DMS153 treated with DMSO at 0.1 percent for 48 hours (cell line): ENCODE data around the gene GOLGA1.
"Not testable (repeated sequence)": the region's sequence is repeated elsewhere in the genome, so short reads cannot be mapped to it uniquely, and the experiment has no call there.

ENCODE experiments used
- DNase-seq: peaks from one replicate; lab custom pipeline; 2025; ENCODE audit not compliant: unreplicated experiment; lab: John Stamatoyannopoulos, UW

GOLGA1 gene

GRCh38 chr9:124859803-124860581, 80.9 kb downstream of the GOLGA1 start:
- no peak for DNase-seq

GRCh38 chr9:124858330-124859046, 82.4 kb downstream of the GOLGA1 start:
- DNase-seq, result no peak

GRCh38 chr9:124857533-124858162, 83.2 kb downstream of the GOLGA1 start:
- no peak for DNase-seq

- DNase-seq, result no peak
Observed at GRCh38 chr9:124855944-124856765, 84.7 kb downstream of the GOLGA1 start.

GRCh38 chr9:124855566-124855943, 85.3 kb downstream of the GOLGA1 start:
- DNase-seq, result no peak

- no peak for DNase-seq
Observed at GRCh38 chr9:124854822-124855221, 86.1 kb downstream of the GOLGA1 start.

- no peak for DNase-seq
Observed at GRCh38 chr9:124854161-124854560, 86.7 kb downstream of the GOLGA1 start.

GRCh38 chr9:124853605-124854143, 87.2 kb downstream of the GOLGA1 start:
- DNase-seq, result no peak

- DNase-seq, result no peak
Observed at GRCh38 chr9:124852829-124853531, 87.9 kb downstream of the GOLGA1 start, which contains the start of gene WDR38. Gene WDR38 (plus strand): TSS chr9:124853460. CDS start chr9:124853532, 72 bp downstream.

GRCh38 chr9:124852121-124852828, 88.6 kb downstream of the GOLGA1 start:
- no peak for DNase-seq

GRCh38 chr9:124849801-124850200, 91.1 kb downstream of the GOLGA1 start:
- no peak for DNase-seq

GRCh38 chr9:124846969-124847368, 93.9 kb downstream of the GOLGA1 start:
- no peak for DNase-seq

- not testable (repeated sequence) for DNase-seq
Observed at GRCh38 chr9:124846467-124846866, 94.4 kb downstream of the GOLGA1 start.

GRCh38 chr9:124844291-124844690, 96.6 kb downstream of the GOLGA1 start:
- DNase-seq, result no peak

GRCh38 chr9:124843456-124844034, 97.3 kb downstream of the GOLGA1 start:
- DNase-seq, result no peak

- no peak for DNase-seq
Observed at GRCh38 chr9:124841075-124841821, 99.6 kb downstream of the GOLGA1 start.

- DNase-seq, result no peak
Observed at GRCh38 chr9:124840300-124840833, 100.5 kb downstream of the GOLGA1 start.

- no peak for DNase-seq
Observed at GRCh38 chr9:124839612-124840299, 101.1 kb downstream of the GOLGA1 start.
